ENCODE data around the gene SIDT1.

SIDT1 gene

DNA sequence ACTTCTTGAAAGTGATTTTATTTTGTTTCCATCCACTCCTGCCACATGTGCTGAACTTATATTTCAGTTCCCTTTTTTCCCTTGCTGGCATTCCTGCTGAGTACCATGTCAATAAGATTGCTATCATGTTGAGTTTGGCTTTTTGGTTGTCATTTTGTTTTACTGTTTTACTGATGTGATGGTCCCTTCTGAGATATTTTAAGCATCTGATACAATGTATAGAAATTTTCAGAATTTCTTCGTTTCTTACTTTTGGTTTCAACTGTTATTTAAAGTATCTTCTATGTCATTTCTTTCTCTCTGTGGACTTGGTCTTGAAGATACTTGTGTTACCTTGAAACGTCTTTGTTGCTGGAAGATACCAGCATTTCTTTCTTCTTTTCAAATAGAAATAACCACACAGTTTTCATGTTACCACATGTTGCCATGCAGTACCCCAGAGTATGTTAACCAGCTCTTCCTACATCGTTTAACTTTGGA, 14.1 kb downstream of the SIDT1 start:
- no peak for DNase-seq (ENCODE audit: low spot score)

DNA sequence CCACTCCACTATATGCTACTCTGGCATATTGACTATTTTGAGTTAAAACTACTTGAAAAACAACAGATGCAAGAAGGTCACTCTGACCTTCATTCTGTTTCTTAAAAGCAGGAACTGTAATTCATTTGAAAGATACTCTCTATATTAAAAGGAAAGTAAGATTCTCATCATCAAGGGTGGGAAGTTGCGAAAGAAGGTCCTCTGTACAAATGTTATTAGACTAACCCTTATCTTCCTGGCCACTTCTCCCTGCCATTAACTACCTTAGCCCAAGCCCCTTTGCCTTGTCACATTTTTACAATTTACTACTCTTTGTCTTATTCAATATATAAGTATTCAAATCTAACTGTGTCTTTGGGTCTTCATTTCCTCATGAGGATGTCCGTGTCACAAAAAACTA, 16.1 kb downstream of the SIDT1 start:
- DNase-seq (ENCODE audit: low spot score): no peak

DNA sequence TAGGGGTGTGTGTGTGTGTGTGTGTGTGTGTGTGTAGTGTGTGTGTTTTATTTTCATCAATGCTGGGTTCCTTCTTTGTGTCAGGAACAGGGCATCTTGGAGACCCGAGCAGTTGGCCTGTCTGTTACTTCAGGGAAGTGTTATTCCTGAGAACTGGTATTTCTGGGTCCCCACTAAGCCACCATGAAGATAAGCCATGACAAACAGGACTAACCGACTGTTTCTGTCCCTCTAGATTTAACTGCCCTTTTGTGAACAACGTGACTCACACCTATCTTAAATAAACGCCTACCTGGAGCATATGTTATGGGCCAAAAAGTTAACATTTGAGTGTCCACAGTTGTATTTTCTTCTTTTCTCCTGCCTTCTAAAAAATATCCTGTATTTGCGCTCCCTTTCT, 19.5 kb downstream of the SIDT1 start:
- no peak for DNase-seq (ENCODE audit: low spot score)

DNA sequence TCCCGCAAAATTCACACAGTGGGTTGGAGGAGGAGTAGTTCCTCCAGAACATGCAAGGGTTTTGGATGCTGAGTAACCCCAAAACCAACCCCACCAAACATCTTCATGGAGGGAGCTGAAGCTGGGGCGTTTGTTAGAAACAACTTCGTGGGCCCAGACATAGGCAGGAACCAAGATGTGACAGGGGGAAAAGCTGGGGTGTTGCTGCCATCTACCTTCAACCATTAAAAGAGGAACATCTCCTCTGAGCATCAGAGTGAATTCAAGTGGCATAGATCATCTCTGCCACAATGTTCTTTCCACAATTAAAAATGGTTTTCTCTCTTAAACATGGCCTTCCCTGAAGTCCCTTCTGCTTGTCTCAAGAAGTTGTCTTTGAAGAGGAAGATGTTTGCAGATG, 20.5 kb downstream of the SIDT1 start:
- DNase-seq (ENCODE audit: low spot score): no peak

DNA sequence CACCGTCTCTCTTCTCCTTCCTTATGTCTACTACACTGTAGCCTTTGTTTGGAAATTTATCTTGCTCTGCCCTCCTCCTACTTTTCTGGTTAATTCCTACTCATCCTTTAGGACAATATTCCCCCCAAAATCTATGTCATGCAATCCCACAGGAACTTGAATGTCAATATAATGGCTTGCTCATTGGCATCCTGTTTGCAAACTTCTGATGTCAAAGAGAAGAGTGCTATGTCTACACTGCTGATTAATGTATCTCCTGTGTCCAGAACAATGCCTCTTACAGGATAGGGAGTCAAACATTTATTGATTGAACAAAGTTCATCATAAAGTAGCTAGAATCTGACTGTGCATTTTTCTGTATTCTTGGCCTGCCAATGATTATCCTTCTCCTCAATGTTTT, 22.8 kb downstream of the SIDT1 start:
- DNase-seq (ENCODE audit: low spot score): no peak

DNA sequence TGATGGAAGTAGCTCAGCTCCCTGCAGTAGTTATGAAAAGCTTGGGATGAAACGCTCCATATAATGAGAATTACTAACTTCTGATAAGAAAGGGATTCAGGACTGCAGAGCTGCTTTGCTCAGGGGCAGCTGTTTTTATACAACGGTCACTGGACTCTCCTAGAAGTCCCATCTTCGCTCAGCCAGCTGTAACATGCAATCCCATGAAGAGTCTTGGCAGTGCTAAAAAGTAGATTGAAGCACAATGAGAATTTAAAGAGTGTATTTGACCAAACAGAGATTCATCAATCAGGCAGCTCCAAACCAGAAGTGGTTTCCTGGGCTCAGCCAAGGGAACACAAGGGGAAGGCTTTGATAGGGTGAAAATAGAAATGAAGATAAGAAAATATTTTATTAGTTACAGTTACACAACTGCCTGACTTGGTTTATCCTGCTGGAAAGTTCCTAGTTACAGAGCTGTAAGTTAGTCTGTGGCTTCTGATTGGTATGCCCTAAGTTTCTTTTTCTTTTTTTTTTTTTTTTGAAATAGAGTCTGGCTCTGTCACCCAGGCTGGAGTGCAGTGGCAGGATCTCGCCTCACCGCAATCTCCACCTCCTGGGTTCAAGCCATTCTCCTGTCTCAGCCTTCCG, 24.1 kb downstream of the SIDT1 start:
- DNase-seq (ENCODE audit: low spot score): no peak

DNA sequence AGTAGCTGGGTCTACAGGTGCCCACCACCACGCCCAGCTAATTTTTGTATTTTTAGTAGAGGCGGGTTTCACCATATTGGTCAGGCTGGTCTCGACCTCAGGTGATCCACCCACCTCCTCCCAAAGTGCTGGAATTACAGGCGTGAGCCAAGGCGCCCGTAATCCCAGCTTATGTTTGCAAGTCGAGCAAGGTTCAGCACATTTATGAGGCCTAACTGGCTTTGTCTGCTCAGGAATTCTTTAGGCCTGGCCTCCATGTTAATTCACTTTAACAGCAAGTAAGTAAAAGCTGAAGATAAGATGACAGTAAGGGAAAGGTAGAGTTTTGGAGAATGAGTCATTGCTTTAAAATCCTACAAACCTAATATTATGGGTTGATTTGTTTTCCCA, 24.6 kb downstream of the SIDT1 start:
- DNase-seq (ENCODE audit: low spot score): no peak

DNA sequence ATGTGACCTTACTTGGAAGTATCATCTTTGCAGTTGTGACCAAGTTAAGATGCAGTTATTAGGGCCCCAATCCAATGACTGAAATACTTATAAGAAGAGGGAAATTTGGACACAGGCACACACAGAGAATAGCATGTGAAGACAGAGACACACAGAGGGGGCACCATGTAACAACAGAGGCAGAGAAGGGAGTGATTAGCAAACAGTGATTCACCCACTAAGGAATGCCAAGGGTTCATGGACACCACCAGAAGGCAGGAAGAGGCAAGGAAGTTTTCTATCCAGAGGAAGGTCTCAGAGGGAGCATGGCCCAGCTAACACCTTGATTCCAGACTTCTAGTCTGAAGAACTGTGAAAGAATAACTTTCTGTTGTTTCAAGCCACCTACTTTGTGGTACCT, 25.0 kb downstream of the SIDT1 start:
- DNase-seq (ENCODE audit: low spot score): no peak

DNA sequence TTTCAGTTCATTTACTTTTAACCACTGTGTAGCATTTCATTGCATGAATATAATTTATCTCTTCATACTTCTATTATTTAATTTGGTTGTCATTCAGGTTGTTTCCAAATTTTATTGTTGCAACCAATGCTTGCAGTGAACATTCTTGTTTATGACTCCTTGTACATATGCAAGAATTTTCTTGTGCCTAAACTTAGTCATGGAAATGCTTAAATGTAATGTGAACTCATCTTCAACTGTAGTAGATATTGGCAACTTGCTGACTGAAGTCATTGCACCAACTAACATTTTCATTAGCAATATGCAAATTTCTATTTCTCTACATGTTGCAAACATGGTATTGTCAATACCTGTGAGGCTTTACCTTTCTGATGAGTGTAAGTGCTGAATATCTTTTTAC, 26.7 kb downstream of the SIDT1 start:
- DNase-seq (ENCODE audit: low spot score): no peak

DNA sequence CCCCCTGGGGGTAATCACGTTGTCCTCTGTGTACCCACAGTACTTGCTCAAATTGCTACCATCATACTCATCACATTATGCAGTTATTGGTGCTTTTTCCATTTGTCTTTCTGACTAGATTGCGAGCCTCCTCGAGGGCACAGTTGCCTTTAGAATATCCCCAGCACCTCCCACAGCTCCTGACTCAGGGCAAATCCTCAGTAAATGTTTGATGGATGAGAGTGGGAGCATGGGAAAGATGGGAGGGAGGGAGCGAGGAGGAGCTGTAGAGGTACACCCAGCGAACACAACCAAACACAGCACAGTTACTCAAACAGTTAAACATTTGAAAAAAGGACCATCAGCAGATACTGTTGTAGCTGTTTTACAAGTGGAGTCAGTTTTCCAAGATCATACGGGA, 27.9 kb downstream of the SIDT1 start:
- no peak for DNase-seq (ENCODE audit: low spot score)

DNA sequence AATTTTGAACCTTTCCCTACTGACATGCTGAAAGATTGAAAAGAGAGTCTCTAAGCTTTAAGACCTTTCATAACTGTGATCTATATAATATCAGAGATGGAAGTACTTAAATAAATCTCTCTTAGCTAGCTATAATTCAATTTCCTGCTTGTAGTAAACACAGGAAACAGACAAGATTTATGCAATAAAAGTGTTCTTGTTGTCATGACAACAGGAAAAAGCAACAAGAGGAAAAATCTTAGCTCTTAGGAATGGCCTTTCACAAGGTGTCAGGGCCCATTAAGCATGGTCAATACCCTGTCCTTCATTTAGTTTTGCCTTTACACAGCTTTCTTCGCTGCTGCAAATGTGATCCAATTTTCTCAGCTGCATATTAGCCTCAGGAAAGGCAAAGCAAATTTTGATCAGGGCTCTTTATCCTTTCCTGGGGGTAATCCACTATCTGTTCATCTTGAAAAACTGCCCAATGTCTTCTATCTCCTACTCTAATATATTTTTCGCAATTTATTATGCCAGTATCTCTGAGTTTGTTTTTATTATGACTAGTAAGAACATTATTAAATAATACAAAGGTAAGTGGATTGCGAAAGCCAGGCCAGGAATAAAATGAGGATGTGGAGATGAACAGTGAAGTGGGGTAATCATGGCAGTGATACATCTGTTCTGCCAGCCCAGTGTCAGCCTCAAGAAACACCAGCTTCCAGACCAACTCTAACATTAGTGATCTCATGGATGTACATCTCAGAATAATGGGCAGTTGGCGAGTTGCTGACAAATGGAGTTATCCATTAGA, 28.7 kb downstream of the SIDT1 start:
- DNase-seq (ENCODE audit: low spot score): no peak

DNA sequence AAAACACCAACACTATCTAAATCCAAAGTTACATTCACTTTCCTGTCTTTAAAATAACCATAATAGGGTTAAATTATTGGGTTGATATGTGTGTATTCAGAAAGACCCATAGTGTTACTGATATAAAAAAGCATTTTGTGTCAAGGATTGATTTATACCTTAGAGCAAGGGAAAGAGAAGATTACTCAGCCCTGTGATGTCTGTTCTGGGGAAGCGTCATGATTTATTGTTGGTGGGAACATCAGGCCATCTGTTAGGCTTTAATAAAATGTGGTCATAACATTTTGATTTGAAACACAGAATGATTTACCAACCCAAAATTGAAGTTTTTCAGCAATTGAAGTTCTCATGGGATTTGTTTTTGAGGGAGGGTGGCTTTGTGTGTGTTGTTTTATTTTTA, 33.2 kb downstream of the SIDT1 start:
- DNase-seq (ENCODE audit: low spot score): no peak

DNA sequence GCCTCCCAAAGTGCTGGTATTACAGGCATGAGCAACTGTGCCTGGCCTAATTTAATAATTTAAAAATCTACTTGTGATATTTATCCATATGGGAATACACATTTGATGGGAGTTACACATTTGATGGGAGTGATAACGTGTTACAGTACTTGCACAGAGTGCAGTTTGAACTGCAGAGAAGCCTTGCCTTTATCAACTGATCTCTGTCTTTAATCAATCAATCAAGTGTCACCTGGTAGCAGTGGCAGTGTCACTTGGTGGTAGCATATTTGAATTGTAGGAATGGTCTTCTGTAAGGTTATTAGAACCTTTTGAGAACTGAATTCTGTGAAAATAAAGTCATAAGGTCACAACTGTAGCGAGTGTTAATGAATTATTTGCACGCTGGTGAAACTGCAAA, 37.8 kb downstream of the SIDT1 start:
- no peak for DNase-seq (ENCODE audit: low spot score)

DNA sequence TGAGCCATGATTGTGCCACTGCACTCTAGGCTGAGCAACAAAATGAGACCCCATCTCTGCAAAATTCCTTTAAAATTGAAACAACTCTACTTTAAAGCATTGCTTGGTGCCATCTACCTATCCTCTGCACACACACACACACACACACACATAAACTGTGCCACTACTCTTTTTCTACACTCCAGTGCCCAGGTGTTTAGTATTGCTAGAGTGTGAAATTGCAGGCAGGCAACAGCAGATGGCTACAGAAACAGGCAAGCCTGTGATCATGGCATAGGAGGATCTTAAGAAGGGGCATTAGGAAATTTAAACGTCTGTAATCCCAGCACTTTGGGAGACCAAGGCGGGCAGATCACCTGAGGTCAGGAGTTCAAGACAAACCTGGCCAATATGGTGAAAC, 39.0 kb downstream of the SIDT1 start:
- no peak for DNase-seq (ENCODE audit: low spot score)

DNA sequence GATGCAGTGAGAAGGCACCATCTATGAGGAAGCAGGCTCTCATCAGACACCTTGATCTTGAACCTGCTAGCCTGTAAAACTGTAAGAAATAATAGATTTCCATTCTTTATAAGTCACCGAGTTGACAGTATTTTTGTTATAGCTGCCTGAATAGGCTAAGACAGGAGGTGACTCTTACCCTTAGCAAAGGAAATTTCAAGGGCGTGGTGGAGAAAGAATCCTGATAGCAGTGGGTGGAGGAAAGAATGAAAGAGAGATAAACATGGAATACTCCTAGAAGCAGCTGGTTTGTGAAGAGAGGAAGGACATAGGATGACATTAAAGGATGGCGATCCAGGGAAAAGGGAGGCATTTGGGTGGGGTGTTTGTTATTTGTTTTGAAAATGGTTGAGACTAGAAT, 41.4 kb downstream of the SIDT1 start:
- no peak for DNase-seq (ENCODE audit: low spot score)

DNA sequence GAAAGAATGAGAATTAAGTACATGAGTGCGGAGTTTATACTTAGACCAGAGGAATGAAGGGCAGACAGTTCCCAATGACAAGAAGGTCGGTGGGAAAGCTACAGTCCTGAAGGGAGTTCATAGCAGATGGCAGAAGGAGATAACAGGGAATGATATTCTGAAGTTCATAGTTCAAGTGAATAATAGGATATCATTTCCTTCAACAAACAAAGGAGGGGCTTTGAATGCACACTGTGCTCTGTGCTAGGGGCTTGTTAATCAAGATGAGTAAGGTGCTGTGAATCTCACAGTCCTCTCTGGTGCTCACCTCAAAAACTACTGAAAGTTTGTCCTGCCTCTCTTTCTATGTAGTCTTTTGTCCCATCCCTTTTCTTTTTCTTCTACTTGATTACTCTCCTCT, 41.9 kb downstream of the SIDT1 start:
- no peak for DNase-seq (ENCODE audit: low spot score)

DNA sequence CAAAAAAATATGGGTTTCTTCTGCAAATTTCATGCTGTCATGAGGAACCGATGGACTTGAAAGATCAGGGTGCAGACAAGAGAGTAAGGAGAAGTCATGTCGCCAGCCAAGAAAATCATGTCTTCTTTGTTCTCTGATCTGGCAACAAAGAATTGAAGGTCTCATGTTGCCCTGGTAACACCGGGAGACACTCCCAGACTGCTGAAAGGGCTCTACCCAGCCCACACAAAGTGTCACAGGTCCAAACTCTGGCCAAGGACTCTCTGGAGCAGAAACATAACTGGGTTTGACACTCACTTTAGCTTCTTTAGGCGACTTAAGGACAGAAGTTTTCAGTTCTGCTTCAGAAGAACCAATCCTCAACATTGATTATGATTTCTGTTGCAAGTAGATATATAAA, 42.9 kb downstream of the SIDT1 start:
- no peak for DNase-seq (ENCODE audit: low spot score)

DNA sequence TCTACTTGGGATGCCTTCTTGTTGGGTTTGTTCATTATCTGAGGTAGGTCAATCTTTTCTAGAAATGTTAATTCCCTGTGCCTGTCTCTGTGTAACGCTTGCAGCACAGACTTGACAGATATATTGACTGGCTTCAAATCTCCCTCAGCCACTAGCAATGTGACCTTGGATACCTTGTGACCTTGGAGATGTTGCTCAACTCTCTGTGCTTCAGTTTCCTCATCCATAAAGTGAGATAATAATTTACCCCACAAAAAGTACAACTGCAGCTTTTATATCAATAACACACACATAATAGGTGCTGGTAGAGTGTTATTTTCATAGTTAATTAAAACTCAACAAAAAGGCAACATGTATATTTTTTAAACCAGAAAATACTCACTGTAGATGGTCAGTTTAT, 52.9 kb downstream of the SIDT1 start:
- no peak for DNase-seq (ENCODE audit: low spot score)

DNA sequence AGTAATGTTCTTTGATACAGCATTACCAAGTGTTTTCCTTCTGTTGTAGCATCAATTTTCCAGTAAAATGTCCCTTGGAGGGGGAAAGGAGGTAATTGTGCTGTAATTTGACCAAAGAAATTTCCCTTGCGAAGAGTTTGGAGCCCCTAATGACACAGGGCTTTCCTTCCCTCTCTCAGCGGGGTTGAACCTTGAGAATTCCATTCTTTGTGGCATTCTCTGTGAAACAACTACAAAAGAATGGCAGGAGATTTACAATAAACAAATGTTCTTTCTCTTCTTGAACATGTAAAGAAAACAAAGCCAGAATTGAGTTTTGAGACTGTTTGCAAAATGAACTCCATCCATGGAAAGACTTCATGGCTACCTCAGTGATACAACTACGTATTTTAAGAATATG, 53.4 kb downstream of the SIDT1 start:
- DNase-seq (ENCODE audit: low spot score): no peak

DNA sequence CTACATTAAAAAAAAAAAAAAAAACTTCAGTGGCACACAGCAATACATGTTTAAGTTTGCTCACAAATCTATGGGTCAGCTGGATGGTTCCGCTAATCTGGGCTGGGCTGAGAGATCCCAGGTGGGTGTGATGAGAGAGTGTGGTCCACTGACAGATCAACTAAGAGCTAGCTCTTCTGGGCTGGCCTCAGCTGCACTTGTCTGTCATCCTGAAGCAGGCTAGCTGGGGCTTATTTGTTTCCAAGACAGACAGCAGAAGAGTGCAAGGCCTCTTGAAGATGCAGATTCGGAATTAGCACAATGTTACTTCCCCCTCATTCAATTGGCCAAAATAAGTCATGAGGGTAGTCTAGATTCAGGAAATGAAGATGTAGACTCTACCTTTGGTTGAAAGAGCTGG, 56.5 kb downstream of the SIDT1 start:
- no peak for DNase-seq (ENCODE audit: low spot score)

DNA sequence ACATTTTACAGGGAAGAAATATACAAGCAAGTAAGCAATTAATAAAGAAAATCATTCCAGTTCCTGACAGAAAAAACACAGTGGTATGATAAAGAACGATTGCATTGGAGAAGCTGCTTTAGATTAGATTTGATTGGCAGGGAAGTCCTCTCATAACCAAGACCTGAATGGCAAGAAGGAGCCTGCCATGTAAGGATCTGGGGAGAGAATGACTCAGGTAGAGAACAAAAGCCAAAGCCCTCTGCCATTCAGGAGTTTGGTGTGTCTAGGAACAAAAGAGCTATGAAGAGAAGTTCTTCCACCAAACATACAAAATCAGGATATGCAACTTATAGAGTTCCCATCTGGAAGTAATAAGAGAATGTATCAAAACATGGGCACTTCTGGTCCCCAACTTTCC, 57.6 kb downstream of the SIDT1 start:
- DNase-seq (ENCODE audit: low spot score): no peak

DNA sequence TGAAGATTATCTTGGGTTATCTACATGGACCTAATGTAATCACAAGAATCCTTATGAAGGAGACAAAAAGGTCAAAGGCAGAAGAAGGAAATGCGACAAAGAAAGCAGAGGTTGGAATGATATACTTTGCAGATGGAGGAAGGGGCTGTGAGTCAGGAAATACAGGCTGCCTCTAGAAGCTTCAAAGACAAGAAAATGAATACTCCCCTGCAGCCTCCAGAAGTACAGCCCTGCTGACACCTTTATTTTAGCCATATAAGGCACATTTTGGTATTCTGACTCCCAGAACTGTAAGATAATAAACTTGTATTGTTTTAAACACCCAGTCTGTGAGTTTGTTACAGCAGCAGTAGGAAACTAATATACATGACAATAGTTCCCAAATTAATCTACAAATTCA, 58.6 kb downstream of the SIDT1 start:
- DNase-seq (ENCODE audit: low spot score): no peak

DNA sequence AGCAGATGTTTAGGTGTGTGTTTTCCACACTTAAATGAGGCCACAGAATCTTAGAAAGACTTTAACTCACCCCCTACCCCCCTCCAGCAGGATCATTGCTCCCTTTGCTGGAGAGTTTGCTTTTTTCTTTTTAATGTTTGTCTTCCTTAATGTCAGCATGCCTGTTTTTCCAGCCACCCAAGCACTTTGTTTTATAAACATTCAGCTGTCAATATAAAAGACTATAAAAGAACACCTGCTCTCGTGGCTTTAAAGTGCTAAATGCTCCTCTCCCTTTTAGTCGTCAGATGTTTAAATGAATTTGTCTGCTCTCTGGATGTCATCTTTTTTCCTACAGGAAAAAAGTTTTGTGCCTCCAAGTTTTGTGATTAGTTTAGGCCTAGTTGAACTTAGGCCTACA, 61.7 kb downstream of the SIDT1 start:
- no peak for DNase-seq (ENCODE audit: low spot score)
